ENCODE results near the gene PRKCQ. TPM values are rescaled to one million over a fixed set of nuclear protein-coding genes. Genes with fewer than 3 reads are reported as not detected.
A peak's percentile ranks its signal among the peaks of the same experiment; 100 is the strongest.

Gene PRKCQ
- total and polyA plus RNA-seq, 7 donors = 6.6 to 76.3 (median 33.8) TPM

- ATAC-seq (peak; percentile 8 to 75 (median 70)), DNase-seq (peak in 1 of 2 donors; percentile 60)
- no peak for TF ChIP-seq CTCF (IDR thresholded peaks at IDR 0.05)
- intact Hi-C loops (cut with DNase I) = loop anchor here (2.0 kb wide), 1 partner anchor 67 kb away; the partner anchor contains the start of gene PRKCQ (in 2 of the 2)
- Histone ChIP-seq H3K36me3 (ENCODE audit: insufficient read depth in 1 of 2, low read depth in 1 of 2) (peaks cover 0 to 12% of the 10 kb centered on the region in 2 donors), H3K4me1 (peaks cover 26% of the 10 kb centered on the region), H3K27ac (peak overlapping the region; percentile 87), H3K4me3 (peak overlapping the region; percentile 57), H3K27me3 (ENCODE audit: insufficient read depth in 3 of 3, low read length in 2 of 3) (no peaks in the 10 kb centered on the region), H3K9me3 (no peaks in the 10 kb centered on the region)
- 26 to 48% (median 27%) methylated on average over 7 of the region's 7 CpGs for WGBS, 3 donors
These were observed 65.9 kb downstream of the PRKCQ start for GRCh38 chr10:6514180-6514579.

GRCh38 chr10:6513476-6513875 lies 66.6 kb downstream of the PRKCQ start:
- TF ChIP-seq CTCF (IDR thresholded peaks at IDR 0.05) = no peak
- Histone ChIP-seq H3K4me1 (peaks cover 29% of the 10 kb centered on the region), H3K4me3 (peak overlapping the region; percentile 57), H3K9me3 (no peaks in the 10 kb centered on the region), H3K36me3 (ENCODE audit: insufficient read depth in 1 of 2, low read depth in 1 of 2) (peaks cover 0 to 15% of the 10 kb centered on the region in 2 donors), H3K27ac (peak overlapping the region; percentile 87), H3K27me3 (ENCODE audit: insufficient read depth in 3 of 3, low read length in 2 of 3) (no peaks in the 10 kb centered on the region)
- WGBS, 3 donors = 40 to 53% (median 44%) methylated on average over 3 of the region's 3 CpGs
- DNase-seq (no peak), ATAC-seq (peak in 3 of 4 donors; percentile 17 to 50 (median 24))
- intact Hi-C loops (cut with DNase I) = no loop called here

GRCh38 chr10:6512182-6512581 lies 67.9 kb downstream of the PRKCQ start:
- Histone ChIP-seq H3K27me3 (ENCODE audit: insufficient read depth in 3 of 3, low read length in 2 of 3) (no peaks in the 10 kb centered on the region), H3K27ac (peak overlapping the region; percentile 87), H3K4me1 (peaks cover 31% of the 10 kb centered on the region), H3K36me3 (ENCODE audit: insufficient read depth in 1 of 2, low read depth in 1 of 2) (peaks cover 0 to 27% of the 10 kb centered on the region in 2 donors), H3K4me3 (peak overlapping the region; percentile 57), H3K9me3 (no peaks in the 10 kb centered on the region)
- DNase-seq (no peak), ATAC-seq (peak in 2 of 4 donors; percentile 21 to 27)
- intact Hi-C loops (cut with DNase I) = no loop called here
- no peak for TF ChIP-seq CTCF (IDR thresholded peaks at IDR 0.05)
- 45 to 51% (median 50%) methylated on average over 3 of the region's 3 CpGs for WGBS, 3 donors

GRCh38 chr10:6511347-6511746 lies 68.7 kb downstream of the PRKCQ start:
- Histone ChIP-seq H3K4me3 (no peak overlapping the region), H3K9me3 (no peaks in the 10 kb centered on the region), H3K27ac (peak overlapping the region; percentile 87), H3K36me3 (ENCODE audit: insufficient read depth in 1 of 2, low read depth in 1 of 2) (peaks cover 0 to 35% of the 10 kb centered on the region in 2 donors), H3K4me1 (peaks cover 23% of the 10 kb centered on the region), H3K27me3 (ENCODE audit: insufficient read depth in 3 of 3, low read length in 2 of 3) (no peaks in the 10 kb centered on the region)
- intact Hi-C loops (cut with DNase I) = no loop called here
- no peak for TF ChIP-seq CTCF (IDR thresholded peaks at IDR 0.05)
- ATAC-seq = no peak
- no peak for DNase-seq
- 92 to 95% (median 93%) methylated on average over 6 of the region's 6 CpGs for WGBS, 3 donors

- intact Hi-C loops (cut with DNase I) = no loop called here
- ATAC-seq = no peak
- 85 to 95% (median 86%) methylated on average over 5 of the region's 5 CpGs for WGBS, 3 donors
These were observed 72.8 kb downstream of the PRKCQ start for GRCh38 chr10:6507311-6507710.

More at GRCh38 chr10:6507311-6507710, 72.8 kb downstream of the PRKCQ start:
- Histone ChIP-seq H3K36me3 (ENCODE audit: insufficient read depth in 1 of 2, low read depth in 1 of 2) (peaks cover 0 to 50% of the 10 kb centered on the region in 2 donors), H3K4me3 (no peak overlapping the region), H3K9me3 (no peaks in the 10 kb centered on the region), H3K4me1 (peaks cover 17% of the 10 kb centered on the region), H3K27ac (peak overlapping the region; percentile 32), H3K27me3 (ENCODE audit: insufficient read depth in 3 of 3, low read length in 2 of 3) (no peaks in the 10 kb centered on the region)
- DNase-seq = no peak
- no peak for TF ChIP-seq CTCF (IDR thresholded peaks at IDR 0.05)
